SK-N-SH (cell line): ENCODE data around the gene SPACA7.

ENCODE experiments used
- CHD2 ChIP-seq: fragments of 150-350 bp; IDR thresholded peaks from 2 replicates; pipeline ENCODE4 v1.6.1; 2018; ENCODE audit warnings: low read length; ENCODE audit not compliant: partially characterized antibody
- CTCF ChIP-seq: fragments of 200-600 bp; sonication (generic); IDR thresholded peaks from 2 replicates; pipeline ENCODE4 v1.6.1; 2017; ENCODE audit warnings: antibody characterized with exemption, mild to moderate bottlenecking, moderate library complexity
- EZH2phosphoT487 ChIP-seq: fragments of 200-600 bp; sonication (generic); IDR thresholded peaks from 2 replicates; pipeline ENCODE4 v1.6.1; 2017; ENCODE audit warnings: low read depth, mixed run types, mild to moderate bottlenecking, antibody characterized with exemption, moderate library complexity, borderline replicate concordance
- FOXJ3 ChIP-seq: sonication (generic); formaldehyde crosslinking; IDR thresholded peaks from 2 replicates; pipeline ENCODE4 v1.5.1; 2020; ENCODE audit warnings: mild to moderate bottlenecking, missing genetic modification reagents
- GATA2 ChIP-seq: sonication (generic); formaldehyde crosslinking; IDR thresholded peaks from 2 replicates; pipeline ENCODE4 v1.5.0; 2020; ENCODE audit warnings: mild to moderate bottlenecking, missing genetic modification reagents
- JUND ChIP-seq: IDR thresholded peaks from 2 replicates; pipeline ENCODE4 v1.4.0; 2012
- POLR2AphosphoS5 ChIP-seq: IDR thresholded peaks from 2 replicates; pipeline ENCODE4 v1.6.1; 2012; ENCODE audit warnings: low read depth, low read length
- RAD21 ChIP-seq: IDR thresholded peaks from 2 replicates; pipeline ENCODE4 v1.6.1; 2012; ENCODE audit warnings: mild to moderate bottlenecking, low read length
- SIN3A ChIP-seq: IDR thresholded peaks from 2 replicates; pipeline ENCODE4 v1.6.1; 2012; ENCODE audit warnings: low read depth, mild to moderate bottlenecking, low read length, moderate library complexity, borderline replicate concordance
- SMC3 ChIP-seq: IDR thresholded peaks from 2 replicates; pipeline ENCODE4 v1.6.1; 2012; ENCODE audit warnings: low read depth, low read length, improper control_type of control experiment
- TAF1 ChIP-seq: IDR thresholded peaks from 2 replicates; pipeline ENCODE4 v1.6.1; 2012; ENCODE audit warnings: low read depth, mild to moderate bottlenecking, low read length, moderate library complexity, borderline replicate concordance
- USF2 ChIP-seq: fragments of 150-350 bp; IDR thresholded peaks from 2 replicates; pipeline ENCODE4 v1.6.1; 2017; ENCODE audit warnings: antibody characterized with exemption, low read length, low read depth, borderline replicate concordance
- YY1 ChIP-seq: IDR thresholded peaks from 2 replicates; pipeline ENCODE4 v1.4.0; 2012; ENCODE audit warnings: low read depth, mild to moderate bottlenecking
- TF ChIP-seq, protein P1 (sequence below): IDR thresholded peaks from 2 replicates; pipeline ENCODE4 v1.6.1; 2012; ENCODE audit warnings: mild to moderate bottlenecking, low read depth, low read length, moderate library complexity

GRCh38 chr13:112424098-112424497, 47.9 kb downstream of the SPACA7 start:
- TF ChIP-seq EZH2phosphoT487, result no peak
- no peak for TF ChIP-seq YY1
- no peak for TF ChIP-seq CTCF
- no peak for TF ChIP-seq CHD2
- TF ChIP-seq JUND, result no peak
- TF ChIP-seq POLR2AphosphoS5, result no peak
- no peak for TF ChIP-seq SIN3A
- no peak for TF ChIP-seq TAF1
- TF ChIP-seq, protein P1, sequence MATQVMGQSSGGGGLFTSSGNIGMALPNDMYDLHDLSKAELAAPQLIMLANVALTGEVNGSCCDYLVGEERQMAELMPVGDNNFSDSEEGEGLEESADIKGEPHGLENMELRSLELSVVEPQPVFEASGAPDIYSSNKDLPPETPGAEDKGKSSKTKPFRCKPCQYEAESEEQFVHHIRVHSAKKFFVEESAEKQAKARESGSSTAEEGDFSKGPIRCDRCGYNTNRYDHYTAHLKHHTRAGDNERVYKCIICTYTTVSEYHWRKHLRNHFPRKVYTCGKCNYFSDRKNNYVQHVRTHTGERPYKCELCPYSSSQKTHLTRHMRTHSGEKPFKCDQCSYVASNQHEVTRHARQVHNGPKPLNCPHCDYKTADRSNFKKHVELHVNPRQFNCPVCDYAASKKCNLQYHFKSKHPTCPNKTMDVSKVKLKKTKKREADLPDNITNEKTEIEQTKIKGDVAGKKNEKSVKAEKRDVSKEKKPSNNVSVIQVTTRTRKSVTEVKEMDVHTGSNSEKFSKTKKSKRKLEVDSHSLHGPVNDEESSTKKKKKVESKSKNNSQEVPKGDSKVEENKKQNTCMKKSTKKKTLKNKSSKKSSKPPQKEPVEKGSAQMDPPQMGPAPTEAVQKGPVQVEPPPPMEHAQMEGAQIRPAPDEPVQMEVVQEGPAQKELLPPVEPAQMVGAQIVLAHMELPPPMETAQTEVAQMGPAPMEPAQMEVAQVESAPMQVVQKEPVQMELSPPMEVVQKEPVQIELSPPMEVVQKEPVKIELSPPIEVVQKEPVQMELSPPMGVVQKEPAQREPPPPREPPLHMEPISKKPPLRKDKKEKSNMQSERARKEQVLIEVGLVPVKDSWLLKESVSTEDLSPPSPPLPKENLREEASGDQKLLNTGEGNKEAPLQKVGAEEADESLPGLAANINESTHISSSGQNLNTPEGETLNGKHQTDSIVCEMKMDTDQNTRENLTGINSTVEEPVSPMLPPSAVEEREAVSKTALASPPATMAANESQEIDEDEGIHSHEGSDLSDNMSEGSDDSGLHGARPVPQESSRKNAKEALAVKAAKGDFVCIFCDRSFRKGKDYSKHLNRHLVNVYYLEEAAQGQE, result no peak
- TF ChIP-seq USF2, result no peak
- no peak for TF ChIP-seq SMC3
- no peak for TF ChIP-seq RAD21
- TF ChIP-seq GATA2 (CRISPR knock-in tag), result no peak
- no peak for TF ChIP-seq FOXJ3 (CRISPR knock-in tag)
